GM06990 (cell line): ENCODE results near the gene ZNF70.

Experiments used
- DNase-seq: peaks from one replicate; pipeline ENCODE4 v3.0.0-alpha.2; 2011; ENCODE audit not compliant: insufficient read length; ENCODE audit errors: extremely low read depth
- H3K27me3 ChIP-seq: replicated peaks from 2 replicates; pipeline ENCODE4 v1.6.0; 2011; ENCODE audit warnings: low read length; ENCODE audit not compliant: control insufficient read depth, insufficient read depth
- H3K36me3 ChIP-seq: 2 replicates; pipeline ENCODE4 v1.5.1; 2011; ENCODE audit warnings: low read length; ENCODE audit not compliant: control insufficient read depth, insufficient read depth
- H3K4me3 ChIP-seq: replicated peaks from 2 replicates; pipeline ENCODE4 v1.5.1; 2011; ENCODE audit warnings: low read depth, mild to moderate bottlenecking, control low read depth, low read length
- TF ChIP-seq, protein P1 (sequence below): IDR thresholded peaks from 2 replicates; pipeline ENCODE4 v1.5.1; 2011; ENCODE audit warnings: low read length, control low read depth, mild to moderate bottlenecking, inconsistent platforms; ENCODE audit not compliant: insufficient read depth, poor library complexity, severe bottlenecking

The ZNF70 gene

DNA sequence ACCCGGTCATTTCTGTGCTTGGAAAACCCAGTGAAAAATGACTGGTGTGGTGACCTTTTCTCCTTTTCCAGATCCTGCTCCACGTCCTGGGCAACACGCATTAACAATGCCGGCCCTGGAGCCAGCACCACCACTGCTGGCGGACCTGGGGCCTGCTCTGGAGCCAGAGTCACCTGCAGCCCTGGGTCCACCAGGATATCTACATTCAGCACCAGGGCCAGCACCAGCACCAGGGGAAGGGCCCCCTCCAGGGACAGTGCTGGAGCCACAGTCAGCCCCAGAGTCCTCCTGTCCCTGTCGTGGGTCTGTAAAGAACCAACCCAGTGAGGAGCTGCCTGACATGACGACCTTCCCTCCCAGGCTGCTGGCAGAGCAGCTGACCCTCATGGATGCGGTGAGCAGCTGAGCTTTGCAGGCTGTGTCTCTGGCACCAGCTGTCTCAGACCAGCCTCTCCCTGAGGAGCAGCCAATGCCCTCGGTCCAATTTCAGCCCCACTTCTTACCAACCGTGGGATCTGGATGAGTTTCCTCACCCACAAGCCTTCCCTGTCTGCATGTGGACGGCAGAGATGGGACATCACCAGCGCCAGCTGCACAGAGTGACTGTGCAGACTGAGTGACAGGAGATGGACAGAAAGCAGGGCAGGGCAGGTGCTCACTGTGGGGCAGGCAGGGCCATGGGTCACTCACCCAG, 58.2 kb downstream of the ZNF70 start:
- TF ChIP-seq, protein P1, sequence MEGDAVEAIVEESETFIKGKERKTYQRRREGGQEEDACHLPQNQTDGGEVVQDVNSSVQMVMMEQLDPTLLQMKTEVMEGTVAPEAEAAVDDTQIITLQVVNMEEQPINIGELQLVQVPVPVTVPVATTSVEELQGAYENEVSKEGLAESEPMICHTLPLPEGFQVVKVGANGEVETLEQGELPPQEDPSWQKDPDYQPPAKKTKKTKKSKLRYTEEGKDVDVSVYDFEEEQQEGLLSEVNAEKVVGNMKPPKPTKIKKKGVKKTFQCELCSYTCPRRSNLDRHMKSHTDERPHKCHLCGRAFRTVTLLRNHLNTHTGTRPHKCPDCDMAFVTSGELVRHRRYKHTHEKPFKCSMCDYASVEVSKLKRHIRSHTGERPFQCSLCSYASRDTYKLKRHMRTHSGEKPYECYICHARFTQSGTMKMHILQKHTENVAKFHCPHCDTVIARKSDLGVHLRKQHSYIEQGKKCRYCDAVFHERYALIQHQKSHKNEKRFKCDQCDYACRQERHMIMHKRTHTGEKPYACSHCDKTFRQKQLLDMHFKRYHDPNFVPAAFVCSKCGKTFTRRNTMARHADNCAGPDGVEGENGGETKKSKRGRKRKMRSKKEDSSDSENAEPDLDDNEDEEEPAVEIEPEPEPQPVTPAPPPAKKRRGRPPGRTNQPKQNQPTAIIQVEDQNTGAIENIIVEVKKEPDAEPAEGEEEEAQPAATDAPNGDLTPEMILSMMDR, result no peak
- Histone ChIP-seq H3K4me3 (no peak overlapping the region), H3K36me3 (peaks cover 5% of the 10 kb centered on the region), H3K27me3 (no peaks in the 10 kb centered on the region)
- no peak for DNase-seq

- Histone ChIP-seq H3K36me3 (peaks cover 5% of the 10 kb centered on the region), H3K27me3 (no peaks in the 10 kb centered on the region), H3K4me3 (no peak overlapping the region)
- TF ChIP-seq, protein P1, result no peak
- DNase-seq, result no peak
These were observed 59.0 kb downstream of the ZNF70 start for GRCh38 chr22:23691748-23692423.

GRCh38 chr22:23690713-23691112, 60.2 kb downstream of the ZNF70 start, which contains the start of gene RGL4:
TSS of gene RGL4 (plus strand) at chr22:23691013. CDS start at chr22:23692031, 1,018 bp downstream.
- H3K4me3 ChIP-seq, result no peak within 1 kb of the TSS
- DNase-seq, result no peak
- H3K36me3 ChIP-seq, result peaks cover 5% of the 10 kb centered on the region
- H3K27me3 ChIP-seq, result no peaks in the 10 kb centered on the region
- TF ChIP-seq, protein P1, result no peak

DNA sequence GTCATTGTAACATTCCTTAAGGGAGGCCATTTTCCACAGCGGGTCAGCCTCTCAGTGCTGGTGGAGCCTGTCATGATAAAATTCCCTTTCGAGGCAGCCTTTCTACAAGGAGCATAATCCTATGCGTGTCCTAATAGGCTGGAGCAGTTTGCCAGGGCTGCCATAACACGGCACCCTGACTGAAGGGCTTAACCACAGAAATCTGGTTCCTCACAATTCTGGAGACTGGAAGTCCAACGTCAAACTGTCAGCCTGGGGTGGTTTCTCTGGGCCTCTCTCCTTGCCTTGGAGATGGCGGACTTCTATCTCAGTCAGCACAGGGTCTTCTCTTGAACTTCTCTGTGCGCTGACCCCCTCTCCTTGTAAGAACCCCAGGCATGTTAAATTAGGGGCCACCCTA, 61.5 kb downstream of the ZNF70 start:
- peaks cover 2% of the 10 kb centered on the region for H3K36me3 ChIP-seq
- no peak for DNase-seq
- no peak overlapping the region for H3K4me3 ChIP-seq
- TF ChIP-seq, protein P1, result no peak
- no peaks in the 10 kb centered on the region for H3K27me3 ChIP-seq
